DMS53 (cell line): ENCODE measurements around the gene SLC19A2.

Experiments used
- DNase-seq: peaks from one replicate; lab custom pipeline; 2025; lab: John Stamatoyannopoulos, UW

Gene SLC19A2

DNA sequence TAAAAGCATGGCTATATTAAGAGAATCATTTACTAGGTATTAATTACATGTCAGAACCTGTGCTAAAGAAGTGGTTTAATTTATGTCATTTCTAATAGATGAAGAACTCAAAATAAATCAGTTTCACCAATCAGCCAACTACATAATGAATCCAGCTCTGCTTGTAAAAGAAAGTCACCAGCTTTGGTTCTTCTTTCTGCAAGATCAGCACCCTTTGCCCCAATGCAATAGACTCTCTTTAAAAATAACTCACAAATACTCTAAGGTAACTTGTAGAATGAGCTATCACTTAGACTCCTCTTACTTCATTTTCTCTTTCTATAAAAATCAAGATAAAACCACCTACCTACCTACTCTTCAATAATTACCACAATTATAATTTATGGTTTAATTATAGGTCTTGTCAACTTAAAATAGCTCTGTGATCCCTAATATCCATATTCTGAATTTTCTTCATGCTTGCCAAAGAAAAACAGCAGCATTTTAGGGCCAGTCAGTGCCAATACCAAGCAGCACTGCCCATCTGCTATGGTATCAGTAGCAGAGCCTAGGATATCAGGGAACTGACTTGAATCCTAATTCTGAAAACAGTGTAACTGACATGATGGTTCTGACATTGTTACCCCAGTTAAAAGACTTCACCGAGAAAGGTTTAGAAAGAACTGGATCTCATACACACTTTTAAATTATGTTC, 11.3 kb downstream of the SLC19A2 start:
- no peak for DNase-seq

DNA sequence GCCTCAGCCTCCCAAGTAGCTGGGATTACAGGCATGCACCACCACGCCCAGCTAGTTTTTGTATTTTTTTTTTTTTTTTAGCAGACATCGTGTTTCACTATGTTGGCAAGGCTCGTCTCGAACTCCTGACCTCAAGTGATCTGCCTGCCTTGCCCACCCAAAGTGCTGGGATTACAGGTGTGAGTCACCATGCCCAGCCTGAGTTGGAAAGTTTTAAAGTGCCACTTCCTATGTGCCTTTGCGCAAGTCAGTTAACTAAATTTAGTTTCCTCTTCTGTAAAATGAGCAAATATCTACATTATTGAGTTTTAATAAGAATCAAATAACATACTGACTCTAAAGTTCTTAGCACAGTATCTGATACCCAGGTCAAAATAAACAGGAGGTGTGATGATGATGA, 12.4 kb downstream of the SLC19A2 start:
- DNase-seq, result no peak

DNA sequence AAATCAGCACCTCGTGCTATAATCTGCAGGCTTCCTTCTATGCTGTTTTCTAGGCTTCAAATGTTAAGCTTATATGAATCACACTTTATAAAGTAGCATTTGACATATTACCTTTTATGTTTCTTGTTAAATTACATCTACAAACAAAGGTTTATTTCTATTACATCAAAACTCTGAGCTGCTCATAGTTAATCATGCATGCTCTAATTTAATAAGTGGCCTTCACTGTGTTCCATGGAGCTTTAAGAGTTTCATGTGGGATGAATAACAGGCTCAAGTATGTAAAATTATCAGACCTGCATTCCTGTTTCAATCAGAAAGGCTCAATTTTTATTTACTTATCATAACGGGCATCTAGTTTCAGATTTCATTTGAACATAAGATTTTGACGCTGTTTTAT, 13.0 kb downstream of the SLC19A2 start:
- DNase-seq, result no peak

DNA sequence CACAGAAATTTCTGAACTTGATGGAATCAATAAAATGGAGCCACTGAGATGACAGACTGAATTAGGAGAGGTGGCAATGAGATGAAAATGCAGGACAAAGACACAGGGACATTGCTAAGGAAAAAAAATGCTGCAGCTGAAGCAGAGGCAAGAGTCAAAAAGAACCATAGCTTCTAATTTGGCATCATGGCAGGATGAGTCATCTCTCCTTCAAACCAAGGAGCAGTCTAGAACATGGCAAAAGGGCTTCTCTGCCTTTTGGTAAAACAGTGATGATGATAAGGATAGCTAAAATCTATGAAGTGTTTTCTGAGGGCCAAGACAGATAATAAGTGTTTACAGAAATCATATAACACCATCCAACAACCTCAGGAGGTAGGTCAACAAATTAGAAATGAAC, 16.8 kb downstream of the SLC19A2 start:
- DNase-seq, result no peak

DNA sequence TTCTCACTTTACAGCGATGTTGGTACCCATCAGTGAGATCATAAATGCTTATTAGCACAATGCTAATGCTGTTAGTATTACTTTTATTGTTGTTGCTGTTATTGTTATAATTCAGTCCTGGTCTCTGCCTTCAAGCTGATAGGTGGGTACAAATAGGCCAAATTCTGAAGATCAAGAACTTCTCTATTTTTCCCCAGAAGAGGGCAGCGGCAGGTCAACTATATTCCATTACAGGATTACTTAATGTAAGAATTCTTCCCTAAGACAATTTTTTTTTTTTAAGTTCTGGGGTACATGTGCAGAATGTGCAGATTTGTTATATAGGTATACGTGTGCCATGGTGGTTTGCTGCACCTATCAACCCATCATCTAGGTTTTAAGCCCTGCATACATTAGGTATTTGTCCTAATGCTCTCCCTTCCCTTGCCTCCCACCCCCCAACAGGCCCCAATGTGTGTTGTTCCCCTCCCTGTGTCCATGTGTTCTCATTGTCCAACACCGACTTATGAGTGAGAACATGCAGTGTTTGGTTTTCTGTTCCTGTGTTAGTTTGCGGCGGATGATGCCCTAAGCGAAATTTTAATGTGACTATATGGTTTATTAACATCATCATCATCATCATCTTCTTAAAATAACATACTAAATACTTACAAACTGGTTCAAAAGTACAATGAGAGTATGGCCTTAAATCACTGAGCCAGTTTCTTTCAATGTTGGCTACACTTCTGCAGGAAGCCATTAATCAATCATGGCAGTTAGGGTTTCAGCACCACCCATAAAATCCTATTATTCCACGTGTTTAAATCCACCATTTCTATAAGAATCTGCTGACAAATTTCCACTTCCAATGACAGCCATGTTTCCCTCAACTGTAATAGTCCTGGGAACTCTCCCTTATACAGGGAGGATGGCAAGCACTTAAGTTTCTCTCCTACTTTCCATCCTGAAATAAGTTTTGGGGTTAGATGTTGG, 19.2 kb downstream of the SLC19A2 start:
- DNase-seq, result peak; percentile 68

DNA sequence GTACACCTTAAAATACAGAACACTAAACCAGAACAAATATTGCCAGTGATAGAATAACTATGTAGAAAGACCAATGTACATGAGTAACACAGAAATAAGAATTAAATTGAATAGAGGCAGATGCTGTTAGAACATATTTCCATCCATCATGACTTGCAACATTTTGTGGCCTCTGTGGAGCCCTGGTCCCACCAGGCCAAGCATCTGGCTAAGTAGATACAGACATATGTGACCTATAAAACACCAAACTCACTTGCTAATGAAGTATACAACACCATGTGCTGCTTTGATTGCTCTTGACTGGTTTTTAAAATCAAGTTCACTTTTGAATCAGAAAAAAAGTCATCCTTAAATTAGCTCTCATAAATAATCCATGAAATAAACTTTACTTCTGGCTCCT, 20.5 kb downstream of the SLC19A2 start:
- DNase-seq, result no peak

DNA sequence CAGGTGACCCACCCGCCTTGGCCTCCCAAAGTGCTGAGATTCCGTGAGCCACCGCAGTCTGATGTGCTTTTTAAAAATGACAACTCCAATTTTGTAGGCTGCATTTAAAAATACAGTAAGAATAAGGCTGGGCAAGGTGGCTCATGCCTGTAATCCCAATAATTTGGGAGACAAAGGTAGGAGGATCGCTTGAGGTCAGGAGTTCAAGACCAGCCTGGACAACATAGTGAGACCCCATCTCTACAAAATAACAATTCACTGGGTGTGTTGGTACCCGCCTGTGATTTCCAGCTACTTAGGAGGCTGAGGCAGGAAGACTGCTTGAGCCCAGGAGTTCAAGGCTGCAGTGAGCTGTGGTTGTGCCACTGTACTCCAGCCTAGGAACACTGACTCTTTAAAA, 23.4 kb downstream of the SLC19A2 start:
- DNase-seq, result no peak

DNA sequence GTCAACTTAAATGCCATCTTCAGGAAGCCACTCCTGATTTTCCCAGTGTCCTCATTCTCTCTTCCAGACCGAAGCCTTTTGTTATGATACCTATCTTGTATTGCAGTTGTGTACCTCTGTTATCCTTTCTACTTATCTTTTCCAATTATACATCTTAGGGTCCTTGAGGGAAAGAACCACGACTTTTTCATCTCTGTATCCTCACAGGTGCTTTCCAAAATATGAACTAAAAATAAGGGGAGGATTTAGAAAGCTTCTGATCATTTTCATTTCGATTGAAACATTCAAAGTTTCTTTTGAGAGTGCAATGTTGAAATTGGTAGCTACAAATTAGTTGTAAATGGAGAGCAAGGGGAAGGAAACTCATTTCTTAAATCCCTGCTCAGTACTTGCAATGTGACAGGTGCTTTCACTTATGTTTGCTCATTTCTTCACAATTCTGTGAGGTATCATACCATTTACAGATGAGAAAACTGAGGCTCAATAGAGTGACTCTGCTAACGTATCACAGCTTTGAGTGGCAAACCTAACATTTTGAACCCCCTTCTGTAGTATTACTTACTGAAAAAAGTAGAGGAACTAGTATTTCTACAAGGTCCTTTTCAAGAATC, 24.2 kb downstream of the SLC19A2 start:
- no peak for DNase-seq

DNA sequence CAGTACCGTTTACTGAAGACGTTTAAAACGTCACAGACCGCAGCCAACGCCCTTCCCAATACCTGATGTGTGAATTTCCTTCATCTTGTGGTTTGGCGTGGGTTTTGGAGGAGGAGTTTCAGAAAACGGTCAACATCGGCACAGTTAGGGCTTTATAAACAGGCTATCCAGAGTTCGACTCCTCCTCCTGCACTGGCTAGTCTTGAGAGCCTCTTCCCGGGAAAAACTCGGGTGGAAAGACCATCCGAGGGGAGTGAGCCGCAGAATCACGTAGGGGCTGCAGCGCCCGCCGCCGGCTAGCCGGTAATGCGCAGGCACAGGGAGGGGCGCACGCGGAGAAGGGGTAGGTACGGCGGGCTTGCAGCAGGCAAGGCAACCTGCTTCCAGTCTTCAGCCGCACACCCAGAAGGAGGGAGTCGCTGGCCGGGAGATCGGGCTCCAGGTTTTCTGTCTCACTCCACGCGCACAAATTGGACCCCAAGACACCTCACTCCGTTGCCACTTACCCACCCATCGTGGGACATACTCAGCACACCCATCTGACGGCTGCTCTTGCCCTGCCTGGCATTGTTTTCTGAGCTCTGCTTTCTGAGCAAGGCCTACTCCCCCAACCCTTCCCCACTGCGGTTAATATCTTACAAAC, 25.4 kb downstream of the SLC19A2 start:
- no peak for DNase-seq

DNA sequence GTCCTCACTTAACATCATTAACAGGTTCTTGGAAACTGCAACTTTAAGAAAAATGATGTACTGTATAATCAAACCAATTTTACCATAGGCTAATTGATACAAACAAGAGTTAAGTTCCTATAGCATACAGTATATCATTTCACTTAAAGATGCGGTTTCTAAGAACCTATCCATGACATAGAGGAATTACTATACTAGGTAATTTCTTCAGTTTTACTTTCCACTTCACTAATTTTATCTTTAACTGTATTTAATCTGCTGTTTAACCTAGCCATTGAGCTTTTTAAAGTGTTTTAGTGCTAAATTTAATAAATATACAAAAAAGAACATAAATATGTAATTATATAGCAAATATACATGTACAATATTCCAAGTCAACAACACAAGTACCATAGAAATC, 28.3 kb downstream of the SLC19A2 start:
- DNase-seq, result no peak

DNA sequence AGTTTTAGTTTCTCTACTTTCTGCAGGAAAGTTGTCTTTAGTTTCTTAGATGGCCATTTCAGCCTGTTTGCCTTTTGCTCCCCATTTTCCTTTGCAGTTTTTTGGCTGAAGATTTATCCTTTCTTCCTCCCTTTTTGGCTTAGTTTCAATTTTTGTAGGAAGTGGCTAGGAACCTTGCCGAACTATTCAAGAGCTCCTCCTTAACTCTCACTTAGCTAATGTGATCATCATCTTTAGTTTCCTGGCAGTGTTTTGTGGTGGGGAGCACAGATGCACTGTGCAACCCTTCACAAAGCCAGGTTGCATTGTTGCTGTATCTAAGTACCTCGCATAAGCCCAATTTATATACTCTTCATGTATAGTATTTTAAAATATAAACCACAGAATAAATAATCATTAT, 29.7 kb downstream of the SLC19A2 start:
- no peak for DNase-seq

DNA sequence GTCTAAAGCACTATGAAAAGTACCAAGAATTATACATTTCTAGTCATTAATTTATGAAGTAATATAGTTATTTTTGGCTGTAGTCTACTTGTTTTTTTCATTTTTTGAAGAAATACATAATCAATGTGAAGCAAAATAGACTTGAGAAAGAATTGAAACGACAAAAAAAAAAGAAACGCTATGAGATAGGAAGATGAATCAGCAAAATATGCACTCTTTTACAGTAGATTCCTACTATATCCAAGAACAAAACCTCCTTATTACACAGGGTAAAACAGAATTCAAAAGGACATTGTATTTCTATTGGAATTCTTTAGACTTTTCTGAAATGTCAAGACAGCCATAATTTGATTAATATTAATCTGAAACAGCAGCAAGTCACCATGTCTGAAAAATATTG, 32.8 kb downstream of the SLC19A2 start:
- DNase-seq, result no peak

DNA sequence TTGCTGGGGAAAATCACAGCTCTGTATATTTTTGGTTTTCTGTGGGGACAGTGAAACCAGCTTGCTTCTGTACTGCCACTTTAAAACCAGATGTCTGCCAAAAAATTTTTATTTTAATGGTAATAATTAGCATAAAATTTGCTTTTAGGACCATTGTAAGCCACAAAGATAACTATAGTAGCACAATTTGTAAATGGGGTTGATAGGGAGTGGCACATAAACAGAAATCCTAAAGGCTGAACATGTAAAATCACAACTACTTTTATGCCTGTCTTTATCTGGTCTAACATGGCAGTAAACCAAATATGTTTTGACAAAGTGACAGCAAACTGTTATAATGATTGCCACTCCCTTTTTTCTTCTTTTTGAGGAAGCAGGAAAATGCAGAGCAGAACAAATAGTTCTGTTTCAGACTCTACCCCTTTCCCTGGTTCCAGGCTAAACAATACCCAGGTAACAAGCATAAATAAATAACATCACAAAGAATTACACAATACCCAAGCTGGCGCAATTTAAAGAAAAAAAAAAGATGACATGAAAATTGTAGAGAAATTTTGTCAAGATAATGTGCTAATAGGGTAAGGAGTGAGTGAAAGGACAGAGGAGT, 34.4 kb downstream of the SLC19A2 start:
- DNase-seq, result no peak

DNA sequence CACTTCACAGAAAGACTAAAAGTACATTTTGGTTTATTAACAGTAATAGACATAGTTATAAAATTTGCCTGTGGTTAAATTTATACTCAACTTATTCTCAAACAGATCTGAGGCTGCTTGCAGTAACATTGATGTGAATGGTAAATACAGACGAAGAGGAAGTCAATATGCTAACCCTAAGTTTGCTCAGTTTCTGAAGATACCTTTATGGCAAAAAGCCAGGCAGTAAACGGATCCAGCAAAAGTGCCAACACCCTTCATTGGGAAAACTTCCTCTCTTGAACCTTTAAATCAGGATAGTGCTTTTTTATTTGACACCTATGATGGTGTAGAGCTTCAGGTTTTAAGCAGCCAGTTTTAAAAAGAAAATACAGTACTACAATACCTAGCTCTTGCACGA, 41.8 kb downstream of the SLC19A2 start:
- DNase-seq, result no peak

DNA sequence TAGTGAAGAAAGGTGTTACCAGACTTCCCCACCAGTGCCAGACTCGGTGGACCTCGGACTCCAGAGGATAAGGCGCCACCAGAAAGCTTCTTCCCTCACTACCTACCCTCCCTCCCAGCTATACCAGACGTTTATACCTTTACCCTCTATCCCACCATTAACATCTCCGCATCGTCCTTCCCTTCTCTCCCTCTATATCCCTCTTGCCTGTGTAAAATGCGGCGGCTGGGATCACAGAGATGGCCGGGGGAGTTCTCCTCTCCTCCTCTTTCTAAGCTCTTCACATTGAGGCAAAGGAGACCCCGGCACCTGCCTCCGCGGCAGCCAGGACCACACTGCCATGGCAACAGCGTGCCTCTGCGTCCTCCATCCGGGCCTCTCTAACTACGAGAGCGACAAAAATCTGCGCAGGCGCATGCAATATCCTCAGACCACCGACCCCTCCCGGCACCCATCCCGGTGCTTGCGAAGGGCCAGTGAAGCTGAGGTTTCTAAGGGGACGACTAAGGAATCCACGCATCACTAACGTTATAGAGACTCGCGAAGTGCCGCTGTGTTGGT, 58.6 kb downstream of the SLC19A2 start, which contains the start of gene CCDC181:
CCDC181 (minus strand) TSS at position 394 of the 561 bp plus-strand sequence. CDS start 2,547 bp downstream, outside the sequence.
- peak; percentile 92 for DNase-seq

DNA sequence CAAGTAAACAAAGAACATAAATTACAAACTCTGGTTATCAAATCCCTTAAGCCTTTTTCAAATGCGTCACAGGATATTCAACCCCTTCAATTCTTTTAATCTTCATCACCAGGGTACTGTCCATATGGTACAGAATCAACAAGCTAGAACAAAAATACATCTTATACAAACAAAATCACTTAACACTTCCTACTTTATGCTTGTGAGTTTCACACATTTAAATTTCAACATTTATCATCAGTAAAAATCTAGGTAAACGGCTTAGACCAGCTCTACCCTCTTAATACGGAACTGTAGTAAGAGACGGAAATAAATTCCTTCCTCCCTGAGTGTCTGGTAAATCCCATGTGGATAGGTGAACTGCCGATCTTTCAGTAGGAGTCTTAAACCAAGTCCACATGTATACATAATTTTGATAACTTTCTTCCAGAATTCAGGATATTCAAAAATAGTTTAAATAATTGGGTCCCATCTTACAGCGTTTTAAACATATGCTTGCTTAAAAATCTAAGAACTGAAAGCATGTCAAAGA, 59.5 kb downstream of the SLC19A2 start:
- peak; percentile 72 for DNase-seq

DNA sequence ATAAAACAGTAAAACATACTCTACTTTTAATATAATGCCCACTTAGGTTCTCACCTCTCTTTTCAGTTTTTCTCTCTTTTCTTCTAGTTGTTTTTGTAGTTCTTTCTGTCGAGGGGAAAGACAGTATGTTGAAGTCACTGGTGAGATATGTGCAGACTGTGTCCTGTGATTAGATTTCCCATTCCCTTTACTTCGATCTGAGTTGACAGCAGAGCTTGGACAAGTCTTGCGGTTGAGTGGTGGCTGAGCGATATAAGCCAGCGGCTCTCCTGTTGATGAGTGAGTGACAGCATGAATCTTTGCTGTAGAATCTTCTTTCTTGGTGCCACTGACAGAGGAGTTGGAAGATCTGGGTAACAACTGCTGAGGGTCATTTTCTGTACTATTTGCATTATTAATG, 64.4 kb downstream of the SLC19A2 start:
- no peak for DNase-seq

DNA sequence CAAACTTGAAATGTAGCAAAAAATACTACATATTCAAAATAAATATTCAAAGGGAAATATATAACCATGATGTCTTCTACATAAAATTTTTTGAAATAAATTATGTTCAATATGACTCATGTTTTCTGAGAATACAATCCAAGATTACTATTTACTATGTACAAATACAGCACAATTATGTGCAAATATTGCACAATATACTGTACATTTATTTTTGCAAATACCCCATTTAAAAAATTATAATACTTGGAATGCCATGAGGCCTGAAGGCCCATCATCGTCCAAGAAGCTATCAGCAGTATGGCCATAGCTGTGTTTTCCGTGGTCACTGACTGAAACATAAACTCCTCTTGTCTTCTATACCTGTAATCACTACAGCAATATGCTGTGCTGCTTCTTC, 70.8 kb downstream of the SLC19A2 start:
- peak; percentile 31 for DNase-seq
